Gastrocnemius medialis (tissue), 4 donors: ENCODE results near the gene HIVEP3. TPM values are rescaled to one million over a fixed set of nuclear protein-coding genes. Genes with fewer than 3 reads are reported as not detected.

Experiments
- ATAC-seq, 2 donors: fragments of 150-250 bp; one replicate each; pipeline ENCODE4 v1.9.1; 2016
- DNase-seq, 2 donors: peaks; one replicate each; pipeline ENCODE4 v3.0.0-alpha.2; 2019
- H3K27ac ChIP-seq, 4 donors: fragments of 200-600 bp; sonication (generic); 1 replicate in 1 of 4; 2 replicates in 3 of 4; pipeline ENCODE4 v1.5.1; 2016 to 2018; ENCODE audit warnings: mild to moderate bottlenecking in 2 of 4, moderate library complexity in 1 of 4
- H3K27me3 ChIP-seq, 3 donors: fragments of 200-600 bp; sonication (generic) in 2 of 3; 1 replicate in 1 of 3; 2 replicates in 2 of 3; pipeline versions ENCODE4 v1.5.1 to v1.6.0; 2016 to 2019; ENCODE audit warnings: mild to moderate bottlenecking in 1 of 3, moderate library complexity in 1 of 3
- H3K36me3 ChIP-seq, 2 donors: fragments of 200-600 bp; sonication (generic) in 1 of 2; one replicate each; pipeline ENCODE4 v1.5.1; 2017 to 2018
- H3K4me1 ChIP-seq, 2 donors: fragments of 200-600 bp; sonication (generic) in 1 of 2; one replicate each; pipeline ENCODE4 v1.5.1; 2016 to 2017; ENCODE audit warnings: mild to moderate bottlenecking in 2 of 2
- H3K4me3 ChIP-seq, 4 donors: fragments of 200-600 bp; sonication (generic) in 3 of 4; 1 replicate in 1 of 4; 2 replicates in 3 of 4; pipeline ENCODE4 v1.5.1; 2016 to 2019; ENCODE audit warnings: mild to moderate bottlenecking in 2 of 4
- H3K9me3 ChIP-seq, 3 donors: fragments of 200-600 bp; sonication (generic) in 2 of 3; 1 replicate in 1 of 3; 2 replicates in 2 of 3; pipeline ENCODE4 v1.5.1; 2016 to 2019
- POLR2A ChIP-seq, 2 donors: fragments of 450-650 bp; IDR thresholded peaks; one replicate each; pipeline ENCODE4 v1.6.1; 2017; ENCODE audit warnings: antibody characterized with exemption in 2 of 2, mild to moderate bottlenecking in 2 of 2, moderate library complexity in 2 of 2
- in situ Hi-C, 4 donors: fragments of 200-750 bp; cut with MboI; loops; one replicate each; pipeline versions ENCODE4 v1.15.0 to v1.8.0; 2017; ENCODE audit warnings: low sequenced_read_pairs in 4 of 4
- intact Hi-C: fragments of 100-400 bp; cut with DNase I; formaldehyde crosslinking; loops from one replicate; pipeline ENCODE4 v1.15.1; 2023; ENCODE audit warnings: low total_unique reads
- total RNA-seq, 4 donors: library from RNA; depleted of rRNA; stranded (reverse); fragments of >200 nt; gene quantifications; one replicate each; pipeline versions ENCODE4 v1.1.0 to v1.2.3, GENCODE V29; 2016
- TF ChIP-seq, protein P1 (sequence below), 5 experiments: fragments of 450-650 bp in 3 of 5; fragments of 200-600 bp in 2 of 5; sonication (generic) in 2 of 5; IDR thresholded peaks in 4 of 5; conservative IDR thresholded peaks in 1 of 5; 1 replicate in 4 of 5; 2 replicates in 1 of 5; pipeline ENCODE4 v1.5.1; 2016 to 2019; ENCODE audit warnings: antibody characterized with exemption in 5 of 5, mild to moderate bottlenecking in 3 of 5, moderate library complexity in 3 of 5

The HIVEP3 gene
- total RNA-seq, 4 donors from 2014 or later: 0.80 to 1.8 (median 1.3) TPM

DNA sequence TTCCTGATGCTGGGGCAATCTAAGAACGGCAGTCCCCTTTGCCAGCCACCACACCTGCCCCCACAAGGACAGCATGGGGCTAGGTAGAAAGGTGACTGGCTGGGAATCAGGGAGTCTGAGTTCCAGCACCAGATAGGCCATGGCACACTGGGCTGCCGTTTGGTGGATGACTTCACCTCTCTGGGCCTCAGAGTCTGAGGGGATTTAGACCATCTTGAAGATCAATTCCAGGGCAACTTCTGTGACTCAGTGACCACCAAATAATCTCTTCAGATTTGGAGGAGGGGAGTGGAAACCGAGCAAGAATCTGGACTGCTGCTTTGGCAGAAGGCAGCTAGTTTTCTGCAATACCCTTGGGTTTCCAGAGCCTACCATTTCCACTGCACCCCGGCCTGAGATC, 342.1 kb downstream of the HIVEP3 start:
- intact Hi-C loops: loop anchor here (10.0 kb wide), 1 partner anchor 458 kb away; no protein-coding TSS in a partner anchor
- Histone ChIP-seq H3K36me3 (no peaks in the 10 kb centered on the region), H3K9me3 (no peaks in the 10 kb centered on the region), H3K27me3 (no peaks in the 10 kb centered on the region), H3K4me3 (no peak overlapping the region), H3K27ac (no peak overlapping the region), H3K4me1 (peaks cover 3 to 7% of the 10 kb centered on the region in 2 donors)
- ATAC-seq: no peak
- TF ChIP-seq, protein P1, sequence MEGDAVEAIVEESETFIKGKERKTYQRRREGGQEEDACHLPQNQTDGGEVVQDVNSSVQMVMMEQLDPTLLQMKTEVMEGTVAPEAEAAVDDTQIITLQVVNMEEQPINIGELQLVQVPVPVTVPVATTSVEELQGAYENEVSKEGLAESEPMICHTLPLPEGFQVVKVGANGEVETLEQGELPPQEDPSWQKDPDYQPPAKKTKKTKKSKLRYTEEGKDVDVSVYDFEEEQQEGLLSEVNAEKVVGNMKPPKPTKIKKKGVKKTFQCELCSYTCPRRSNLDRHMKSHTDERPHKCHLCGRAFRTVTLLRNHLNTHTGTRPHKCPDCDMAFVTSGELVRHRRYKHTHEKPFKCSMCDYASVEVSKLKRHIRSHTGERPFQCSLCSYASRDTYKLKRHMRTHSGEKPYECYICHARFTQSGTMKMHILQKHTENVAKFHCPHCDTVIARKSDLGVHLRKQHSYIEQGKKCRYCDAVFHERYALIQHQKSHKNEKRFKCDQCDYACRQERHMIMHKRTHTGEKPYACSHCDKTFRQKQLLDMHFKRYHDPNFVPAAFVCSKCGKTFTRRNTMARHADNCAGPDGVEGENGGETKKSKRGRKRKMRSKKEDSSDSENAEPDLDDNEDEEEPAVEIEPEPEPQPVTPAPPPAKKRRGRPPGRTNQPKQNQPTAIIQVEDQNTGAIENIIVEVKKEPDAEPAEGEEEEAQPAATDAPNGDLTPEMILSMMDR (IDR thresholded peaks at IDR 0.05 in 4 of 5, conservative IDR thresholded peaks at IDR 0.05 in 1 of 5): no peak
- no peak for TF ChIP-seq POLR2A (IDR thresholded peaks at IDR 0.05)
- DNase-seq: no peak
- in situ Hi-C loops: loop anchor here (5.0 to 10.0 kb wide), 4 partner anchors 216 to 598 kb away; partner anchors contain the start of gene GUCA2A (in 1 of the 4)

DNA sequence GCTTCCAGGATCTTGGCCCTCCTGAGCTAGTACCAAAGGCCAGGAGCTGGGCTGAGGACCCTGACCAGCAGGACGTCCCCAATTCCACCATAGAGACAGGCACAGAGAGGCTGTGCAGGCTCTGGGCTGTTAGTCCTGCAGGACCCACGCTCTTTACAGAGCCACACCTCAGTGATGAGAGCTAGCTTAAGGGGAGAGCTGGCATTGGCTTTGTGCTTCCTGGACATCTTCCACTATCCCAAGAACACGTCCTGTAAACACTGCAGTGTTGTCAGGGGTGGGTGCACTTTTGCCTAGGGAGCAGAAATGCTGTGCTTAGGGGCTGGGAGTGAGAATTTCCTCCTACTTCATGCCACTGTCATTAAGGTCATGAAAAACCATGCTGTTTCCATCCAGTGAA, 342.5 kb downstream of the HIVEP3 start:
- Histone ChIP-seq H3K27ac (no peak overlapping the region), H3K9me3 (no peaks in the 10 kb centered on the region), H3K4me1 (peaks cover 3 to 7% of the 10 kb centered on the region in 2 donors), H3K4me3 (no peak overlapping the region), H3K36me3 (no peaks in the 10 kb centered on the region), H3K27me3 (no peaks in the 10 kb centered on the region)
- DNase-seq: no peak
- TF ChIP-seq, protein P1 (IDR thresholded peaks at IDR 0.05 in 4 of 5, conservative IDR thresholded peaks at IDR 0.05 in 1 of 5): no peak
- TF ChIP-seq POLR2A (IDR thresholded peaks at IDR 0.05): no peak
- ATAC-seq: no peak
- intact Hi-C loops (loop anchor here (10.0 kb wide), 1 partner anchor 459 kb away; no protein-coding TSS in a partner anchor), in situ Hi-C loops (loop anchor here (5.0 to 10.0 kb wide), 4 partner anchors 216 to 599 kb away; partner anchors contain the start of gene GUCA2A (in 1 of the 4))

DNA sequence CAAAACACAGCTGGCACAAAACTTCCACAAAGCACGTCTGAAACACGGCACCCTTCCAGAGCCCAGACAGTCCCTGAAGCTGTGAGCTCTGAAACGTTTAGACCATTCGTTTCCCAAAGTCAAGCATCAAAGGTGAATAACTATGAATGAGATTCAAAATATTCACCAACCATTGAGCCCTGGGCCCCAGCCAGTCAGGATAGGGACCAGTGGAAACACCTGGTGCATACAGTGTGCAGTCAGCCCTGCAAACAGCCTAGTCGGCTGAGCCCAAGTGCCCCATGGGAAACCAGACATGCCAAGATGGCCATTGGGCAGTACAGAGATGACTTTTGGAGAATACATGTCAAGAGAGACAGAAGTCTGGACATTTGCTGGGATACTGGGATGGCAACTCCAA, 343.9 kb downstream of the HIVEP3 start:
- H3K9me3 ChIP-seq: no peaks in the 10 kb centered on the region
- in situ Hi-C loops (loop anchor here (5.0 to 10.0 kb wide), 4 partner anchors 217 to 600 kb away; partner anchors contain the start of gene GUCA2A (in 1 of the 4)), intact Hi-C loops (loop anchor here (1.0 to 10.0 kb wide), 3 partner anchors 220 to 598 kb away; no protein-coding TSS in a partner anchor)
- H3K36me3 ChIP-seq: no peaks in the 10 kb centered on the region
- H3K4me3 ChIP-seq: no peak overlapping the region
- H3K4me1 ChIP-seq: peaks cover 3 to 7% of the 10 kb centered on the region in 2 donors
- no peak for ATAC-seq
- no peaks in the 10 kb centered on the region for H3K27me3 ChIP-seq
- no peak overlapping the region for H3K27ac ChIP-seq
- no peak for DNase-seq
- TF ChIP-seq, protein P1 (IDR thresholded peaks at IDR 0.05 in 4 of 5, conservative IDR thresholded peaks at IDR 0.05 in 1 of 5): no peak
- no peak for TF ChIP-seq POLR2A (IDR thresholded peaks at IDR 0.05)

DNA sequence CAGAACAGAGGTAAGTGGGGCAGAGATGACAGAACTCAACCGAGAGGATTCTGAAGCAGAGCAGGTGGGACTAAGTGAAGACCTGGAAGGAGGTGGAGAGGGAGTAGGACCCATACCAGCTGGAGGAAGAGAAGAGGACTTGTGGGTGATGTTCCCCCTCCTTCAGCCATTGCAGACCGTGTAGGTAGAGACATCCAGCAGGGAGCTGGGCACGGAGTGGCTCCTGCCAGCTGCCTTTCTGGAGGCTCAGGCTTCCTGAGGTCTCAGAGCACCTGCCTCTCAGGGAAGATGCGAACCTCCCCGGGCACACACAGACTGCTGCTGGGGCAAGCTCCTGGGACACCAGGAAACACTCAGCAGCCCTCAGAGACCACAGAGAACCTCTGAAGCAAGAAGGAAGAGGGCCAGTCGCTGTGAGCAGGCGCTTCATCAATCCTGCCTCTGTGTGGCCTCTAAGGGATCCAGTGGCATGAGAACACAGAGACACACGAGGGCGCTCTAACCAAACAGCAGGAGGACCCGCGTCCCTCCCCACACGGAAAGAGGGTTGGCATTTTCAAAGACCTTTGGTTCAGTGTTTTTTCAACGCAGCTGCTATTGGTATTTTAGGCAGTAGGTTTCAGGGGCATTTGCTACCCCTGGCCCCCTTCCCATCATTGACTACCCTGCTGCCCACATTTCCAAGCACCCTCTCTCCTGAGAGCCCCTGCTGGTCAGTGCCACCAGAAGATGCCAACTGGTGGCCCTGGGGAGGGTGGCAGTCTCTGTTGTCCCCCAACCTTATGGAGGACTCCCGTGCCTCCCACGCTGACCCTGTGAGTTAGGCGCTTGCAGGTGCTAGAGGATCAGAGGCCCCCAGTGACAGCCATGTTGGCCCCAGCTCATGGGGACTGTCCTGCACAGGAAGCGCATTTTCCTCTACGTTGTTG, 344.7 kb downstream of the HIVEP3 start:
- Histone ChIP-seq H3K9me3 (no peaks in the 10 kb centered on the region), H3K36me3 (no peaks in the 10 kb centered on the region), H3K27ac (no peak overlapping the region), H3K27me3 (no peaks in the 10 kb centered on the region), H3K4me3 (no peak overlapping the region), H3K4me1 (peaks cover 3 to 7% of the 10 kb centered on the region in 2 donors)
- peak; percentile 88 to 95 for ATAC-seq
- intact Hi-C loops (loop anchor here (1.0 to 10.0 kb wide), 3 partner anchors 221 to 599 kb away; no protein-coding TSS in a partner anchor), in situ Hi-C loops (loop anchor here (10.0 kb wide), 3 partner anchors 221 to 601 kb away; partner anchors contain the start of gene GUCA2A (in 1 of the 4))
- no peak for TF ChIP-seq POLR2A (IDR thresholded peaks at IDR 0.05)
- TF ChIP-seq, protein P1 (IDR thresholded peaks at IDR 0.05 in 4 of 5, conservative IDR thresholded peaks at IDR 0.05 in 1 of 5): peak; percentile 79 to 91 (median 84)
- peak; percentile 48 to 71 for DNase-seq
